Smooth muscle cell (in vitro differentiated cells): ENCODE results near the gene MMD2. TPM values are rescaled to one million over a fixed set of nuclear protein-coding genes. Genes with fewer than 3 reads are reported as not detected.

Experiments
- DNase-seq: peaks from one replicate; lab custom pipeline; 2025; ENCODE audit not compliant: unreplicated experiment; lab: John Stamatoyannopoulos, UW
- H2AFZ ChIP-seq: fragments of 200-600 bp; sonication (generic); 2 replicates; pipeline ENCODE4 v1.6.0; 2016; ENCODE audit warnings: antibody characterized with exemption, low read depth, mild to moderate bottlenecking
- H3F3A ChIP-seq: fragments of 200-600 bp; sonication (generic); 2 replicates; pipeline ENCODE4 v1.6.0; 2017; ENCODE audit warnings: antibody characterized with exemption, low read depth
- H3K27ac ChIP-seq: fragments of 200-600 bp; sonication (generic); 2 replicates; pipeline ENCODE4 v1.5.1; 2016; ENCODE audit warnings: low read depth, mild to moderate bottlenecking
- H3K27me3 ChIP-seq: fragments of 200-600 bp; sonication (generic); 2 replicates; pipeline ENCODE4 v1.6.1; 2016; ENCODE audit warnings: low read depth, mild to moderate bottlenecking
- H3K36me3 ChIP-seq: fragments of 200-600 bp; sonication (generic); 2 replicates; pipeline ENCODE4 v1.5.1; 2016; ENCODE audit warnings: low read depth
- H3K4me1 ChIP-seq: fragments of 200-600 bp; sonication (generic); 2 replicates; pipeline ENCODE4 v1.5.1; 2016; ENCODE audit warnings: low read depth
- H3K4me2 ChIP-seq: fragments of 200-600 bp; sonication (generic); 2 replicates; pipeline ENCODE4 v1.6.0; 2016; ENCODE audit warnings: mild to moderate bottlenecking
- H3K4me3 ChIP-seq: fragments of 200-600 bp; sonication (generic); 2 replicates; pipeline ENCODE4 v1.5.1; 2016; ENCODE audit warnings: mild to moderate bottlenecking
- H3K79me2 ChIP-seq: fragments of 200-600 bp; sonication (generic); 2 replicates; pipeline ENCODE4 v1.6.0; 2016; ENCODE audit warnings: low read depth, mild to moderate bottlenecking
- H3K9ac ChIP-seq: fragments of 200-600 bp; sonication (generic); 2 replicates; pipeline ENCODE4 v1.6.0; 2016; ENCODE audit warnings: low read depth
- H3K9me3 ChIP-seq: fragments of 200-600 bp; sonication (generic); replicated peaks from 2 replicates; pipeline ENCODE4 v1.5.1; 2016; ENCODE audit warnings: low read depth
- H4K20me1 ChIP-seq: fragments of 200-600 bp; sonication (generic); 2 replicates; pipeline ENCODE4 v1.6.0; 2016; ENCODE audit warnings: low read depth
- CTCF ChIP-seq: fragments of 200-600 bp; sonication (generic); IDR thresholded peaks from 2 replicates; pipeline ENCODE4 v1.5.1; 2017; ENCODE audit warnings: borderline replicate concordance, mild to moderate bottlenecking, antibody characterized with exemption; ENCODE audit not compliant: insufficient read depth, poor library complexity, severe bottlenecking
- WGBS: methylation state at CpG from one replicate; pipeline ENCODE4 v1.1.7; 2016; ENCODE audit warnings: low lambda C conversion rate; 5-methylcytosine and 5-hydroxymethylcytosine counted together
- polyA plus RNA-seq: library from polyadenylated mRNA; unstranded; fragments of >200 nt; fragmentation: Nextera tagmentation; extraction: Ambion mirVana; gene quantifications from 2 replicates; pipeline ENCODE4 v1.2.1, GENCODE V29; 2016
- total RNA-seq: library from RNA; depleted of rRNA; stranded (reverse); fragments of >200 nt; gene quantifications from 2 replicates; pipeline ENCODE4 v1.2.3, GENCODE V29; 2014

The MMD2 gene
- total and polyA plus RNA-seq, 2 experiments from 2014 or later: not detected

- 30% methylated on average over 19 of the region's 19 CpGs for WGBS
Observed at GRCh38 chr7:4871930-4872675, 86.9 kb downstream of the MMD2 start.

GRCh38 chr7:4871056-4871680 is 87.8 kb downstream of the MMD2 start:
- Histone ChIP-seq H3F3A (peaks cover 15% of the 10 kb centered on the region), H4K20me1 (no peaks in the 10 kb centered on the region), H3K4me2 (peak overlapping the region; percentile 77), H3K27ac (peak overlapping the region; percentile 85), H3K9me3 (no peaks in the 10 kb centered on the region), H2AFZ (no peak overlapping the region), H3K79me2 (peaks cover 14% of the 10 kb centered on the region), H3K27me3 (no peaks in the 10 kb centered on the region), H3K36me3 (no peaks in the 10 kb centered on the region), H3K4me1 (peaks cover 16% of the 10 kb centered on the region), H3K4me3 (no peak overlapping the region), H3K9ac (peak overlapping the region; percentile 26)
- no peak for TF ChIP-seq CTCF
- 67% methylated on average over 23 of the region's 23 CpGs for WGBS
- no peak for DNase-seq

More at GRCh38 chr7:4871930-4872675, 86.9 kb downstream of the MMD2 start:
- peak overlapping the region; percentile 77 for H3K4me2 ChIP-seq
- no peak for TF ChIP-seq CTCF
- peaks cover 14% of the 10 kb centered on the region for H3K79me2 ChIP-seq
- H2AFZ ChIP-seq: no peak overlapping the region
- no peaks in the 10 kb centered on the region for H3K36me3 ChIP-seq
- peaks cover 15% of the 10 kb centered on the region for H3F3A ChIP-seq
- no peak overlapping the region for H3K4me3 ChIP-seq
- peak overlapping the region; percentile 85 for H3K27ac ChIP-seq
- no peaks in the 10 kb centered on the region for H3K9me3 ChIP-seq
- no peaks in the 10 kb centered on the region for H3K27me3 ChIP-seq
- DNase-seq: peak; percentile 20
- peaks cover 16% of the 10 kb centered on the region for H3K4me1 ChIP-seq
- H4K20me1 ChIP-seq: no peaks in the 10 kb centered on the region
- H3K9ac ChIP-seq: no peak overlapping the region

- Histone ChIP-seq H3K9ac (no peak overlapping the region), H2AFZ (no peak overlapping the region), H3K4me2 (no peak overlapping the region), H4K20me1 (no peaks in the 10 kb centered on the region), H3K4me1 (peaks cover 16% of the 10 kb centered on the region), H3K27me3 (no peaks in the 10 kb centered on the region), H3F3A (peaks cover 15% of the 10 kb centered on the region), H3K9me3 (no peaks in the 10 kb centered on the region), H3K36me3 (no peaks in the 10 kb centered on the region), H3K4me3 (no peak overlapping the region), H3K27ac (no peak overlapping the region), H3K79me2 (peaks cover 18% of the 10 kb centered on the region)
- WGBS: 99% methylated on average over 5 of the region's 5 CpGs
- DNase-seq: no peak
- no peak for TF ChIP-seq CTCF
Observed at GRCh38 chr7:4868493-4868892, 90.5 kb downstream of the MMD2 start.
